Esophagus squamous epithelium (tissue), 4 donors: Measurements from ENCODE around the gene CCDC69.

ENCODE experiments used
- POLR2A ChIP-seq, 4 donors: fragments of 450-650 bp; IDR thresholded peaks; one replicate each; pipeline ENCODE4 v1.6.1; 2017; ENCODE audit warnings: antibody characterized with exemption in 4 of 4, mild to moderate bottlenecking in 4 of 4, moderate library complexity in 3 of 4
- TF ChIP-seq, protein P1 (sequence below), 6 experiments: fragments of 450-650 bp in 4 of 6; fragments of 200-600 bp in 2 of 6; sonication (generic) in 2 of 6; IDR thresholded peaks; one replicate each; pipeline ENCODE4 v1.5.1; 2016 to 2019; ENCODE audit warnings: antibody characterized with exemption in 6 of 6, mild to moderate bottlenecking in 4 of 6, moderate library complexity in 4 of 6

DNA sequence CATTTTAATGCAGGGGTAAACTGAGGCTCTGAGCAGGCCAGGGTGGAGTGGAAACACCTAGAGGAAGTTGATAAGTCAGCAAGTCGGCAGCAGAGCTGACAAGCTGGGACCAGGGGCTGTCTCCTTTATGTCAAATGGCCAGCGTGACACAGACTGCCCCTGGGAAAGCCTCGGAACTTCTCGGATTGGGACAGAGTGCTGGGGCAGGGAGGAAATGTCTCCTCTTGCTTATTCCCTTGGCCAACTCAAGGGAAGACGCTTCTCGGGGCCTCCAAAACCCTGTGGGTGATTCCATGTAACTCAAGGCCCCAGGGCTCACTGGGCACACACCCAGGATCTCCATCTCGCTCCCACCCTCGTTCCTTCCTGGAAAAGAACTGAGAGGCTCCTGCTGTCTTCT, 40.9 kb downstream of the CCDC69 start:
- TF ChIP-seq, protein P1, sequence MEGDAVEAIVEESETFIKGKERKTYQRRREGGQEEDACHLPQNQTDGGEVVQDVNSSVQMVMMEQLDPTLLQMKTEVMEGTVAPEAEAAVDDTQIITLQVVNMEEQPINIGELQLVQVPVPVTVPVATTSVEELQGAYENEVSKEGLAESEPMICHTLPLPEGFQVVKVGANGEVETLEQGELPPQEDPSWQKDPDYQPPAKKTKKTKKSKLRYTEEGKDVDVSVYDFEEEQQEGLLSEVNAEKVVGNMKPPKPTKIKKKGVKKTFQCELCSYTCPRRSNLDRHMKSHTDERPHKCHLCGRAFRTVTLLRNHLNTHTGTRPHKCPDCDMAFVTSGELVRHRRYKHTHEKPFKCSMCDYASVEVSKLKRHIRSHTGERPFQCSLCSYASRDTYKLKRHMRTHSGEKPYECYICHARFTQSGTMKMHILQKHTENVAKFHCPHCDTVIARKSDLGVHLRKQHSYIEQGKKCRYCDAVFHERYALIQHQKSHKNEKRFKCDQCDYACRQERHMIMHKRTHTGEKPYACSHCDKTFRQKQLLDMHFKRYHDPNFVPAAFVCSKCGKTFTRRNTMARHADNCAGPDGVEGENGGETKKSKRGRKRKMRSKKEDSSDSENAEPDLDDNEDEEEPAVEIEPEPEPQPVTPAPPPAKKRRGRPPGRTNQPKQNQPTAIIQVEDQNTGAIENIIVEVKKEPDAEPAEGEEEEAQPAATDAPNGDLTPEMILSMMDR (IDR thresholded peaks at IDR 0.05): no peak
- no peak for TF ChIP-seq POLR2A (IDR thresholded peaks at IDR 0.05)
